Suppressor macrophage treated with lipopolysaccharide for 4 hours (primary cell): Measurements from ENCODE around the gene SNX7.

ENCODE experiments used
- DNase-seq: peaks from one replicate; pipeline ENCODE4 v3.0.0-alpha.2; 2020

The SNX7 gene

DNA sequence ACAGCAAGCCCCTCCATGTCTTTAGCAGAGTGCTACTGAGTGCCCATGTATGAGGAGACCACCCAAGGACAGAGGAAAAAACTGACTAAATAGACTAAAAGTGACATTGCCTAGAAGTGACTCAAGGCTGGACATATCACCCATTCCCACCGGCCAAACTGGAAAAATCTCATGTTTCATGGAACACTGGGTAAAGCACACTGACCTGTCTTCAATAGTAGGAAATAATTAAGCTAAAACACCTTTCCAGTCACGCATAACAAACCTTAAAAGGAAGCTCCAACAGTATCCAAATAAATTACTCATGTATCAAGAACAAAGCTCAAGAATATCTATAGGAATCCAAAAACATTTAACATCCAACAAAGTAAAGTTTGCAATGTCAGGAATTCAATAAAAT lies 120.4 kb downstream of the SNX7 start:
- DNase-seq, result no peak

DNA sequence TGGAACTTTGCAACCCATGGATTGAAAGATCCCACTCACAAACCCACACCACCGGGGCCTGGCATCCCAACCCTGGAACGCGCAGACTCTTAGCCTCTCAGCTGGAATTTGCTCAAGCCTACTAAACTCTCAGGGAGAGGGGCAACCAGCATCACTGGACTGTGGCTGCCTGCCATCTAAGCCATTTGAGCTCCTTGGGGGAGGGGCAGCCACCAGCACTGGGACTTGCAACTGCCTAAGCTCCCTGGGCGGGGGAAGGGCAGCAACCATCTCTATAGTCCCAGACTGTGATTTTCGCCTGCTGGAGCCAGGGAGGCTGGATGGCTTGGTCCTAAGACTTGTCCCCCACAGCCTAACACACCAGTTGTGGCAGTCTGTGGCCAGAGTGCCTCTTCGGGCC lies 122.3 kb downstream of the SNX7 start:
- no peak for DNase-seq

DNA sequence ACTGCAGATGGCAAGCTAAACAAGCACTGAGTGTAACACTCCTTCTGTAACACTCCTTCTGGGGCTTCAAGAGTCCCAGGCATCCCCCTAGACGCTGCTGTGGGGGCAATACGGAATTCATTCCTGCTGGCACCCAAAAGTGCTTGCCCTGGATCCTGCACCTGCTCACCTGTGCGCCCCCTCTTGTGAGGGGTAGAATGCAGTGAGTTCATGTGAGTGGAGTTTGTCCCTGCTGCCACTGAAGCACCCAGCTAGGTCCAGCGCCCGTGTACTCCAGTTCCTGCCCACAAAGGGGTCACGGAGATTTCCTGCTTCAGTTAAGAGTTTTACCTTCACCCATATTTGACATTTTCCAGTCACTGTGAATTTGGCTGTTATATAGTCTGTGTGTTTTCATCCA lies 130.0 kb downstream of the SNX7 start:
- no peak for DNase-seq

DNA sequence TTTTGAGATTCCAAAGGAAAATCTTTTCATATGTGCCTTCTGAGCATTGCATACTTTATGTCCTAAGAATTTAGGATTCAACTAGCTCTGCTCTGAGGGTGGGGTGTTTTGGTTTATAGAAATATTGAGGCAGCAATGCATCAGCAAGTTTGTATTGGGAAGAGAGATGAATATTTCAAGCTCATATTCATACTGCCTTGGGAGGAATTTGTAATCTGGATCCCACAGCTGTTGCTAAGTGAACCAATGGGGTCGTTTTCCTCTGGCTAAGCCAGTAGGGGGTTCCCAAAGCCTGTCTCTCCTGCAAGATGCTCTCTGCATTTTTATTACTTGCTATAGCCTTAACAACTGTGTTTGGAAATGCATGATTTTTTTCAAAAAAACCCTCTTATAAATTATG lies 130.6 kb downstream of the SNX7 start:
- no peak for DNase-seq

DNA sequence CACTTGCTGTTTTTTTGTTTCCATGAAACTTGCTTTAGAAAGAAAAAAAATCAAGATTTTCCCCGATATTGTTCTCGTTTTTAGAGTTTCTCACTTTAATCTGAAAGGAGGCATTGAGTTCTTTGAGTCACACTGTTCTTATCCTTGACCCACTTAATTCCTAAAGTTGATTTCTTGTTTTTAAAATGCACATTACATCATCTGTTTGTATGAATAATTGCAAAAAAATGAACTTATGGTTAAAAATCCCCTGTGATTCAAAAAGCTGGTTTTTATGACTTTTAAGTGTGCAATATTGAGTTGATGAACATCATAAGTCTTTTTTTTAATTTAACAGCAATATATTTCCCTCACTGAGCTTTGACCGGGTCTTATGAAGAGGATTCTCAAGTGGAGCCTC lies 131.6 kb downstream of the SNX7 start:
- no peak for DNase-seq

DNA sequence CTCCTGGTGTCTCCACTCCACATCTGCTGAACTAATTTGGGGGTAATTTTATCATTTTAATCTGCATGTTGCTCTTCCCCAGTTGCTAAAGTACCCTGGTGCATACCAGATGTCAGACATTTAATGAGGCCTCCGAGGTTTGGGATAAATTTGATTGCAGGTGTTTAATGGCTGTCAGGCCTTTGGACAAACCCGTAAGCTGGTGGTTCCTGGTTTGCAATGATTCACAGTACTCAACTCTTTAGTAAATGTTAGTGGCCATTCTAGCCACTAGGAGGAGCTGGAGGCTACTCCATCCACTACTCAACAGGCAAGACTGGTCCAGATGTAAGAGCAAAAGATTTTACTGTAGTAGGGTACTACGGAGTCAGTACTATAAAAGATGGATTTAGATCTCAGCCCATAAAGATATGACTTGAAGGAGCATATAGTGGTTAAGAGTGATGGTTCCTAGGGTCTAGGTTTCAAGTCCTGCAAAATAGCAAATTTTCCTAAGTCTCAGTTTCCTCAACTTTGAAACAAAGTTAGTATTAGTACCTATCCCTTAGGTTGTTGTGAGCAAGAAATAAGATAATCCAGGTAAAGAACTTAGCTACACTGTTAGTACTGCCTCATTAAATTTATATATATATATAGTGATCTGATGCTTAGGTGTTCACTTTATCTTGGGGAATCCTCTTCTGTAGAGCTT lies 132.8 kb downstream of the SNX7 start:
- peak; percentile 64 for DNase-seq

DNA sequence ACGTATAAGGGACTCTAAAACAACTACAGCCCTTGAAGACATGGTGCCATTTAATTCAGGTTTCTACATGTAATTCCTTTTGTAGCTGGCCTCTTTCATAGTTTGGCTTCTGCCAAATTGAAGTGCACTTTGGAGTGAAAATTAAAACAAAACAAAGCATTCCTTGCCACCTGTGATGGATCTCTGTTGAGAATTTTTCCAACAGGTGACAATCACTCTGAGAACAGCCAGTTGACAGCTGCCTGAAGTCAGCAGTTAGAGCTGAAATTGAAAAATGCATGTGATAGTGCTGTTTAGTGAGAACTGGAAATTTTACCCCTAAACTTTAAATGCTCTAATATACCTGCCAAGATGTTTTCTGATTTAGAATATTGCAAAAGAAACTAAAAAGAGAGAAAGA lies 134.5 kb downstream of the SNX7 start:
- DNase-seq, result no peak

DNA sequence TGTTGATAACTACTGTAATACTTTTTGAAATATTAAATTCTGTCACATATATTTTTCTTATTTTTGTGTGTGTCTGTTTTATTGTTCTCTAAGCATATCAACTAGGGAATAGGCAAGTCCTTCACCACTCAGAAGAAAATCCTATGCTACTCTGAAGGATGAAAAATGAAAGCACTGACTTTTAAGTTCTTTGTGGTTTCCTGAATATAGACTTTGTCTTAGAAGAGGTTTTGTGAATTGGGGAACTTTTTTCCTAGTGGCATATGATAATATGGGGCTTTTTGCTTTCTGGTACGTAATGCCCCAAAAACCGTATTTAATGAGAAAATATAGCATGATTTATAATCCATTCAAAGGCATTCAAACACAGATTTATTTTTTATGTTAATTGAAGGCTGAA lies 136.0 kb downstream of the SNX7 start:
- DNase-seq, result no peak
